ENCODE results near the gene KIF1A.

The KIF1A gene

DNA sequence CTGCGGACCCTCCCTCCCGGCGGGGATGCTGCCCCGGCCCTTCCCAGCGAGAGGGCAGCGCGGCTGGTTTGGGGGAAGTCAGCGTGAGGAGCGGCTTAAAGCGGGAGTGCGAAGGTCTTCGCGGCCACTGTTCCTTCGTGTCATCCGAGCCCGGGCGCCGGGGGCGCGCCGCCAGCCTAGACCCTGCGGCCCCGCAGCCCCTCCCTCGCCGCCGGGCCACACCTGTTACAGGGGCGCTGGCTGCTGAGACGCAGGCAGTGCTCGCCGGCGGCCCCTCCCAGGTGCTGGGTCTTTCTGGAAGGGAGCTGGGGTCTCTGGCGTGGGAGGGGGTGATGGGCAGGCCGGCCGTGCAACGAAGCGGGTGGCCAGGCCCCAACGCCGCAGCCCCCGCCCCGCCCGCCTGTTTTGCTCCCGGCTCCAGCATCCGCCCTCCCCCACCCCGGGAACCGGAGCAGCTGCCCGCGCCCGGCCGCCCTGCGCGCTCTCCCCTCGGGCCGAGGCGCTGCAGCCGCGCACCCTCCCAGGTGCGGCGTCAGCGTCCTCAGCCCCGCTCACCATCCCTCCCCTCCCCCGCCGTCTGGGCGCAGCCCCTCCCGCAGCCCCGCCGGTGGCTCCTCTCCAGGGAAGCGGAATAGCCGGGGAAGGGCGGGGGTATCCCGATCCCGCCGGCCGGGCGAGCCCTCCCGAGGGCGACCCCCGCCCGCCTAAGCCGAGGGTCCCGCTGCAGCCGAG, 727 bp downstream of the KIF1A start:
- DNase-seq (ENCODE audit: low read depth, low spot score): no peak

DNA sequence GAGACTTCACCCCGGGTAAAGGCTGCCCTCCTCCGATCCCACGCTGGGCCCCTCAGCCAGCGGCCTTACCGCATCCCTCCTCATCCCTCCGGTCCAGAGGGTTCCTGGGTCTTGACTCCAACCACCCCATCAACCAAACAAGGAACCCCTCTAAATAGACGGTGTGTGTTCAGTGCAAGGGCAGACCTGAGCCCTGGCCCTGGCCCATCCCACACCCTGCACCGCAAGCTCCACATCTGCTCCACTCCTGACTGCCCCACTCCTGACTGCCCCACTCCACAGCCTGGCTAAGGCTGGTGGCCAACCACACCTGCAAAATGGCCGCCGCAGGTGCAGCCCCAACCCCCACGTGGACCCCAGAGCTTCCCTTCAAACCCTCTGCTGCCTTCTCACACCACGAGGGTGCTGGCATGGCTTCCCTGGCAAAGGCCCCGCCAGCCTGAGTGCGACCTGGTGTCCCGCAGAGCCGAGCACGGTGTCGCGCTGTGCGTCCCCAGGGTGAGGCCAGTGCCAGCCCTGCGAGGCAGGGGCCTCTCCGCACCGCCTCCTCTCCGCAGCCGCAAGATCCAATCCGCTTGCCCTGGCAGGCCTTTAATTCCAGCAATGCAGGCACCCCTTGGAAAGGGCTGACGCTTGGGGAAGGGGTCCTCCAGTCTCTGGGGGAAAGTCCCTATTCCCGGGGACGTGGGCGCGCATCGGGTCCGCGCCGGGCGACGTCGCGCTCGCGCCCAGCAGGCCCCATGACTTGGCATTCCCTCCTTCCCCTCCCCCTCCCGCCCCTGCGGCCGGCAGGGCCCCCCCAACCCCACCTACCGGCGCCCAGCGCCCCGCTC, 1.5 kb downstream of the KIF1A start:
- DNase-seq (ENCODE audit: low read depth, low spot score): no peak

DNA sequence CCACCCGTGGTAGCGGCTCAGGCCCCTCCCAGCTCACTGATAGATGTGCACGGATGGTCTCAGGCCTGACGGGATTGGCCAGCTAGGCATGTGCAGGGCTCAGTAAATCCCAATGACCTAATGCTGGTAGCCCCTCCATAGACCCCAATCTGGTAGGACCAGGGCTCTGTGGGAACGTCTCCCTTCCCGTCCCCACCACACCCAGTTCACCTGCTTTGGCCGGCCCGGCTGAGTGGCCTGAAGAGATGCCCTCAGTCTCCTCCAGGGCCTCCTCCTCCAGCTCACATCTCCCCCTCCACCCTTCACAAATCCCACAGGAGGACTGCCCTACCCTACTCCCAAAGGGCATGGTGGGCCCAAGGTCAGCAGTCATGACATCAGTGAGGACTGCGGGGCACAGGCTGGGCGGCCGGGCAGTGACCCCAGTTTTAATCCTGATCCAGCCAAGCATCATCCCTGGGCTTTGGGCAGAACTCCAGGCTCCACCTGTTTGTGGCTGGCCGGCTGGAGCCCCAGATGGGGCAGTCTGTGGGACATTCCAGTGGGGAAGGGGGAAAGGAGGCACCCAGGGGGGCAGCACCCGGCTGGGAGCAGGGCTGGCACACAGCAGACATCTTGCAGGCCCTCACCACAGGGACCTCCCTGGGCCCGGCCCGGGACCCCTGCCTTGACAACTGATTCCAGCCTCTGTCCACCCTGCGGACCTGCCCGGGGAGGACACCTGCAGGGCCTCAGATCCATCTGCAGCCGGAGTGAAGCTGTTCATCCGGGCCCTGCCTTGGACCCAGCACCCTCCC, 2.3 kb downstream of the KIF1A start:
- no peak for DNase-seq (ENCODE audit: low read depth, low spot score)

DNA sequence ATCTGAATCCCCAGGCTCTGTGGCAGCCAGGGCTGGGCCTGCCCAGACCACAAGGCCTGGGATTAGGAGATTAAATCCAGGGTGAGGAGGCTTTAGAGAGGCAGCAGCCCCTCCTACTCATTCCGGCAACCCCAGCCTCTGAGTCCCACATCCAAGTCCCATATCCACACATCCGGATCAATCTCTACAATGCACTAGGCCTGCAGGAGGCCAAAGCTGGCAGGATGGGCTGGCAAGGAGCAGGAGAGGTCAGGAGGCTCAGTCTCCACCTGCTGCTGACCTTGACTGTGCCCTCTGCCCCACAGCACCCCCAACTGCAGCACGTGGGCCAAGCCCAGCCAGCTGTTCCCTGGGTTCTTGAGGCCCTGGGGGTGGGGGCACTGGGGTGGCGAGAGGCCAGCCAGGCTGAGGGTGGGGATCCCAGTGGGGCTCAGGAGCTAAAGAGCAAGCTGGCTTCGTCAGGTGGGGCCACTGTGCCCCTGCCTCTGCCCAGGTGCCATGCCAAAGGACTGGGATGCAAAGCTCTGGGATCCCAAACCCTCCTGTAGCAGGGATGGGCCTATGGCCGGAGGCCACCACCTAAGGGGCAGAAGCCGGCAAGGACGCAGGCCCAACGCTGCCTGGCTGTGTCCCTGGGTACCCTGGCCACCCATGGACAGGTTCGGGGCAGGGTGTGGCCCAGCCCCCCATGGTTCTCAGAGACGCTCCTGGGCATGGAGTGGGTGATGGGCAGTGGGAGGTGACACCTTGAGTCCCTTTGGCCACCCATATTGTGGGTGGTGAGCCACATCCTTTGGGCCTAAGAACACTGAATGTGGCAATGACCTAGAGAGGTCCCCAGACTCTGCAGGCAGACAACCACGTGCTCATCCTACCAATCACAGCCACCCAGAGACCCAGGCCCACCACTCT, 3.2 kb downstream of the KIF1A start:
- no peak for DNase-seq (ENCODE audit: low read depth, low spot score)

DNA sequence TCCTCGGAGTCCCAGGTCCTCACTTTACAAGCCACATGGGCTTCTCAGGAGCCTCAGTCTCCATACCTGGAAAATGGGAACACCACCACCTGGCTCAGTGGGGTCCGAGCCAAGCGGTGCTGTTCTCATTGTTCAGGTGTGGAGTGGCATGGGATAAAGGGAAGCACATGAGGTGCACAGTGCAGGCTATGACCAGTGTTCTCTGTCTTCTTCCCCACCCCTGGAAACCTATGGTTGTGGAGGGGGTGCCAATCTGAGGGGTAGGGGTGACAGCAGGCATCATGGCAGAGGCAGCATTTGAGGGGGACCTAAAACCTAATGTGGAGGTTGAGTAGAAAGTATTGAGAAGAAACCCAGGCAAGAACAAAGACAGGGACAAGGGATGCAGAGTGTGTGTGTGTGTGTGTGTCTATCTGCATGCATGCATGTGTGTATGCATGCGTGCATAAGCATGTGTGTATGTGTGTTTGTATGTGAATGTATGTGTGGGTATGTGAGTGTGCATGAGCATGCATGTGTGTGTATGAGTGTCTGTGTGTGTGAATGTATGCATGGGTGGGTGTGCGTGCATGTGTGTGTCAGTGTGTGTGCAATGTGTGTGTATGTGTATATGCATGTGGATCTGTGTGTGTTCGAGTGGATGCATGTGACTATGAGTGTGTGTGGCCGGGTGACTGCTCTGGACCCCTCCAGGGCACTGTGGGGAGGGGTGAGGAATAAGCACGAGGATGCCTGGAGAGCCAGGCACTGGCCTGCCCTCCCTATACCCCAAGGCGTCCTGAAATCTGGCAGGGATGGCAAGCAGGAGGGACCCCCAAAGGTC, 4.0 kb downstream of the KIF1A start:
- no peak for DNase-seq (ENCODE audit: low read depth, low spot score)

DNA sequence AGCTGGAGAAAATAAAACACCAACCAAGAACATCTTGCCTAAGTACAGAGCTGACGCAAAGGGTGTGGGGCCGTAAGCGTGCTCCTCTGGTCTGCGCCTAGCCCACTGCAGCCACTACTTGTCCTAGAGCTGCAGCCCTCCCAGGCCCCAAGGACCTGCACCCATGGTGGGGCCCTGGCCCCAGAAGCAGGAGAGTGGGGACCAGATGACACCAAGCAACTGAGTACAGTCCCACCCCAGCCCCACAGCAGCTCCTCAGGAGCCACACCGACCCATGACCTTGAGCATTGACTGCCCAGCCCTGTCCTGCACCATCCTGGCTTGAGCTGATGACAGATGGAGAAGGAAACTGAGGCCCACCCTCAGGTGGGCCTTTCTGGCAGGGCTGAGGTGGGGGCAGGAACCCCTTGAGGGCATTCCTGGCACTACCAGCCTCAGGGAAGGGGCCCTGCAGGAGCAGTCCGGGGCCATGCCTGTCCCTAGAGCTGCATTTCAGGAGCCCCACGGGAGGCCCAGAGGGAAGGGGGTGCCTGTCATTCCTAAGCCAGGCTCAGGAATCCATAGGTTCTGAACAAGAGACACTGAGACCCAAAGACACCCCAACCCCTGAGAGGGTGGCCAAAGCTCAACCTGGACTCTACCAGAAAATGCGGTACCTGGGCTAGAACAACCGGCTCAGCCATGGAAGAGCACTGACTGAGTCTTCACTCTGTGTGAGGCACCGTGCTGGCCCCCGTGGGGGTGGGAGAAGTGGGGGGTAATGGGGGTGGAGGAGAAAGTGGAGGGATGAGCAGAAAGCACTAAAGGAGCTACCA, 4.9 kb downstream of the KIF1A start:
- DNase-seq (ENCODE audit: low read depth, low spot score): no peak

DNA sequence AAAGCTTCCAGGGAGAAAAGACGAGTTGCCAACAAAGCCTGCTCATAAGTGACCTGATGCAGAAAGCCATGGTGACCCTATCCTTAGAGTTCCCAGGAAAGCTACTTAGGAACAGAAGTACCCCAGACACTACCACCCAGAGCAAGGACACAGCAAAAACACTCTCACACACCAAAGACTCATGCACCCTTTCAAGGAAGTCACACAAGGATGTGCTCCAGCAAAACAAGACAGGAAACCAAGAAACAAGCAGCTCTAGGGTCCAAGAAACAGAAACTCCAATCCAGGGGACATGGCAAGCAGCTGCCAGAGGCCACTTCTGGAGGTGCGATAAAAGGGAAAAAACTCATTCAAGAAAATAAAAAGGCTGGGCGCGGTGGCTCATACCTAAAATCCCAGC, 5.7 kb downstream of the KIF1A start:
- no peak for DNase-seq (ENCODE audit: low read depth, low spot score)

DNA sequence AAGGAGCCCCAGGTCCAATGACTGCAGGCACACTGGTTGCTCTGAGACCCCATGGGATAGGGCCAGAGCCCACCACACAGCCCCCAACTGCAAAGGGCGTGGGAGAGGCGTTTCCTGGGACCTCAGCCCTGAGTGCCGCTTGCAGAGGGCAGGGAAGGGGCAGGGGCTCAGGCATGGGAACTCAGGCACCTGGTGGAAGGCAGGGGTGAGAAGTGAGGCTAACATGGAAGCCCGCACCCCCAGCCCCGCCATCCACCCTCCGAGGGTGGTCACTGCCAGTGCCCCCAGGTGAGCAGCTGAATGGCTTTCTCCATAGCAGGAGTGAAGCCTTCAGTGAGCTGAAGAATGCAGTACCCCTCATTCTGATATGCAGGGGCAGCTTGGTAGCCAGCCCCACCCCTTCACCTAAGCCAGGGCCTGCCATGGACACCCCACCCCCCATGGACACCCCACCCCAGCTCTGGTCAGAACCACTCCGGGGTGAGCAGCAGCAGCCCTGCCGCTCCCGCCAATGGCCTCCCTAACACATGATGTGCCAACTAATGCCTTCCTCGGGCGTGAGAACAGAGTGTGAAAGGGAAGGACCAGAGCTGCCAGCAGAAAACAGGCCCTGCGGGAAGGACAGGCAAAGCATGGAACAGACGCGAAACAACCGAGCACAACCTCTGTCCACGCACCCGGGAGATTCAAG, 6.6 kb downstream of the KIF1A start:
- no peak for DNase-seq (ENCODE audit: low read depth, low spot score)

DNA sequence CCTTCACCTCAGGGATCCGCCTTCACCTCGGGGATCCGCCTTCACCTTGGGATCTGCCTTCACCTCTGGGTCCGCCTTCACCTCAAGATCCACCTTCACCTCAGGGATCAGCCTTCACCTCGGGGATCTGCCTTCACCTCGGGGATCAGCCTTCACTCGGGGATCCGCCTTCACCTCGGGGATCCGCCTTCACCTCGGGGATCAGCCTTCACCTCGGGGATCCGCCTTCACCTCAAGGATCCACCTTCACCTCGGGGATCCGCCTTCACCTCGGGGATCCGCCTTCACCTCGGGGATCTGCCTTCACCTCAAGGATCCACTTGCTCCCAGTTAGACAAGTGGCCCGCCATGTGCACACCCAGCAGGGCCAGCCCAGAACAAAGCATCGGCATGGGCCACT, 7.3 kb downstream of the KIF1A start:
- no peak for DNase-seq (ENCODE audit: low read depth, low spot score)

DNA sequence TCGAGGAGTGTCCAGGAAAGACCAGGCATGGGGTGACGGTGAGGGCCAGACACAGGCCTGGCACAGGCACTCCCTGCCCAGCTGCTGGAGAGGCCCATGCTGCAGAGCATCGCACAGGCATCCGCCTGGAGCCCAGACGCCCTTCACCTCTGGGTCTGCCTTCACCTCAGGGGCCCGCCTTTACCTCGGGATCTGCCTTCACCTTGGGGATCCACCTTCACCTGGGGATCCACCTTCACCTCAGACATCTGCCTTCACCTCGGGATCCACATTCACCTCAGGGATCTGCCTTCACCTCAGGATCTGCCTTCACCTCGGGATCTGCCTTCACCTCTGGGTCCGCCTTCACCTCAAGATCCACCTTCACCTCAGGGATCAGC, 7.7 kb downstream of the KIF1A start:
- DNase-seq (ENCODE audit: low read depth, low spot score): no peak

DNA sequence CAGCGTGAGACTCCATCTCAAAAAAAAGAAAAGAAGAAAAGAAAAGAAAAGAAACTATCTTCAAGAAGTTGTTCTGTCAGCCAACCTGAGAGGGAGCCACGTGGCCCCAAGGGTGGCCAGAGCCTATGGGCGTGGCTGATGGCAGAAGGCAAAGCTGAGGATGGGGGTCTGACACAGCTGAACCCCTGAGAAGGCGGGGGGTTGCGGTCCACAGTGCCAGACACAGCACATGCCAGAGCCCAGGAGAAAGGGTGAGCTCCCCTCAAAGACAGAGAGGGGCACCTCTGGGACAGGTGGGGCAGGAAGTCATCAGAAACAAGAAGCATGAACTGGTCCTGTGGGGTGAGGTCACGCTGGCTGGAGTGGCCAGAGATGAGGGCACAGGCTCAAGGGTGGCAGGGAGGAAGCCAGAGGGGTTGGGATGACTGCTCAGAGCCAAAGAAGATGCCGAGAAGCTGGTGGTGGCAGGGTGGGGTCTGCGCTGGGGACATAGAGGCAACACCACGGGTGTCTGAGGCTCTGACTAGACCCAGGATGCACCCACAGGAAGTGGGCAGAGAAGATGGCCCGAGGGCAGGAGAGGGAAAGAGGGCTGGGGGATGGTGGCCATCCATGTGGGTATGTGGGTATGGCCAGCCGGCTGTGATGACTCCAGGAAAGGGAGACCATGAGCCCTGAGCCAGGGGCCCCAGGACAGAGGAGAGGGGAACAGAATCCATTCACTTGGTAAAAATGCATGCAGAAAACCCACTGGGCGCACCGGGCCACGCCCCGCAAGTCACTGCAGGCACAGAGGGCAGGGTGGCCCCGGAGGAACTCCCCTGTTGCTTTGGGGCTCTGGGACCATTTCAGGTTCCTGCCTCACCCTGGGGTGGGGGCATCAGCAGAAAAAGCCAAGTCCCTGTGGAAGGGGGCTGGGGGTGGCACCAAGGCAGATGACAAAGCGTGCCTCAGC, 8.4 kb downstream of the KIF1A start:
- DNase-seq (ENCODE audit: low read depth, low spot score): no peak

DNA sequence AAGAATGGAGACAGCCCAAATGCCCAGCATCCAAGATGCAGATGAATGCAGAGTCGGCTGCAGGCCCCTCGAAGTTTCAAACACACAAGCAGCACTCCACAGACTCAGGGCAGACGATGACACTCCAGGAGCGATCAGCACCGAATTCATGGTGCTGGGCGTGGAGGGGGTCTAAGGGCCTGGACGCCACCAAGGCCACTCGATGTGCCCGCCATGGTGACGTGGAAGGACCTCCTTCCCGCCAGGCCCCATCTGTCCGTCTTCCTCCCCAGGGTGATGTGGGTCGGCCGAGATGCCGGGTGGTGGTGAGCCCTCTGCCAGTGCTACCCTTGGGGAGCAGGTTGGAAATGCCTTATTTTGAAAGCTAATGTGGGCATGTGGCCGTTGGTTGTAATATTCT, 9.4 kb downstream of the KIF1A start:
- DNase-seq (ENCODE audit: low read depth, low spot score): no peak

DNA sequence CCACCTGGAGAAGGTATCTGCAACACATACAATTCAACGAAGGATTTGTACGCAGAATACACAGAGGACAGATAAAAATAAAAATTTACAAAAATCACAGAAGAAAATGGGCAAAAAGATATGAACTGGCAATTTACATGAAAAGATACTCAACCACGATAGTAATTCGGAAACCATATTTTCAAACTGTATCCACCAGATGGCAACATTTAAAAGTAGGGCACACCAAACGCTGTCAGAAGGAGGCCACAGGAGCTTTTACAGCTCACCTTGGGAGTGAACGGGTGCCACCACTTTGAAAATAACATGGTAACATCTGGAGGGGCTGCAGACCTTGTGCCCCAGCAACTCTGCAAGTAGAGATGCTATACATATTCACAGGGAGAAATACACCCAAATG, 9.8 kb downstream of the KIF1A start:
- DNase-seq (ENCODE audit: low read depth, low spot score): no peak

DNA sequence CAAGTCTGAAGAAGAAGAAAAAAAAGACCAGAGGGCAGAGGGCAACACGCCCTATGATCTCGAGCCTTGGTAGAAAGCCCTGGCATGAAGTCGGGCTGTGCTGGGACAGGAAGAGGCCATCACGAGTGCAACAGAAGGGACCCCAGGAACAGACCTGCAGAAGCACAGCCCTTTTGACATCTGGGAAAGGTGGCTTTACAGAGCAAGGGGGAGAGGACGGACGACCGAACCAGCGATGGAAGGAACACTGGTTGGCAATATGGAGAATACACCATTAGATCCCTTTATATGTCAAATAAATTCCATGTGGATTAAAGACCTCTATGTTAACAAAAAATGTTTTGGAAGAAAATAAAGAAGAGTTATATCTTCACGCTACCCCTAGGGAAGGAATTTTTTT, 10.7 kb downstream of the KIF1A start:
- DNase-seq (ENCODE audit: low read depth, low spot score): no peak

DNA sequence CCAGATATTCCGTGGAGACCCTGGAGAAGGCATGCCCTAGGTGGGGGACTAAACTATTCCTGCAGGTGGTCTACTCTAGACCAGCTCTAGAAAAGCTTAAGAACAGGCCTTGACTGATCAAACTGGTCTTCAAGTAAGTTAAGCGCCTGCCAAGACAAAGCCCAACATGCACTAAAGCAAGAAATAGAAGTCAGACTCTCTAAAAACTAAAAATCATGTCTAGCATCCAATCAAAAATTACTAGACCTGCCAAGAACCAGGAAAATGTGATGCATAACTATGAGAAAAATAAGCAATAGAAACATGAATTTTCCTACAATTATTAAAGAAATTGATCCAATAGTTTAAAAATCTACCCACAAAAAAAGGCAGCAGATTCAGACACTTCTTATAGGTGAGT, 13.6 kb downstream of the KIF1A start:
- no peak for DNase-seq (ENCODE audit: low read depth, low spot score)

DNA sequence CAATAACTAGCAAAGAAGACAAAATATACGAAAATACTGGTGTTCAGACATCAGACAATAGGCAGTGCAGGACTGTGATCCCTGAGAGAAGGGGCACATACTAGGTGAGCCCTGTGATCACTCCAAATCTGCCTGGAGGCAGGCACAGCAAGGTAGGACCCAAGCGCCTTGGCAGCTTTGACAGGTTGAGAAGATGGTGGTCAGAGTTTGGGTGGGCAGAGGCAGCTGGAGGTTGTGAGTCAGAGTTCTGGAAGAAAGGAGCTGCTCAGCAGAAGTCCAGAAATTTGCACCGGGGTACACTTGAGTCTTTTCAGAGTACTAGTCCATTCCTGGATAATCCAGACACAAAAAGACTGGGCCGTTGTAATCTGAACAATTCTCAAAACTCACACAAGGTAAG, 14.0 kb downstream of the KIF1A start:
- DNase-seq (ENCODE audit: low read depth, low spot score): no peak

DNA sequence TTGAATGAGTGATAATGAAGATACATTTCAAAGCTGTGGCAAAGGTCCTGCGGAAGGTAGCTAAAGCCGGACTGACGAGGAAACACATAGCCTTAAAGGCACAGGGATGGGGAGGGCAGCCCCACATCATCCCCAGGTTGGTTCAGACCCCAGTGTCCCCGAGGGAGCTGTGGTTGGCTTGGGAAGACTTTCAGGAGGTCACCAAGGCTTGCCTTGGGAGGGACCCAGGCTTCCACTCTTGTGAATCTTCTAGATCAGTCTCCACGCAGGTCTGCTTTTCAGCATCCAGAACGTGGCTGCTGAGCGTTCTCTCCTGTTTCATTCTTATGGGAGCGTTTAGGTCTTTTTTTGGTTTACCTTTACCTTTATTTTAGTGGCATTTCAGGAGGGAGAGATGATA, 16.8 kb downstream of the KIF1A start:
- DNase-seq (ENCODE audit: low read depth, low spot score): no peak

All from ELF-1 (cell line).